ENCODE measurements around the gene PROSER2. TPM values are rescaled to one million over a fixed set of nuclear protein-coding genes. Genes with fewer than 3 reads are reported as not detected.
A peak's percentile ranks its signal among the peaks of the same experiment; 100 is the strongest.

Gene PROSER2
- total RNA-seq, 1 donor from 2014 or later: 7.3 TPM

- DNase-seq (ENCODE audit: low read depth in 2 of 2): no peak
Measured at GRCh38 chr10:11866199-11866925, 43.2 kb downstream of the PROSER2 start.

GRCh38 chr10:11869219-11869618, 46.1 kb downstream of the PROSER2 start:
- no peak for DNase-seq (ENCODE audit: low read depth in 2 of 2)

GRCh38 chr10:11869743-11870460, 46.7 kb downstream of the PROSER2 start:
- peak in 1 of 2 donors; percentile 12 for DNase-seq (ENCODE audit: low read depth in 2 of 2)

- no peak for DNase-seq (ENCODE audit: low read depth in 2 of 2)
Measured at GRCh38 chr10:11870461-11870780, 47.3 kb downstream of the PROSER2 start.

GRCh38 chr10:11870900-11871400, 47.8 kb downstream of the PROSER2 start:
- peak in 1 of 2 donors; percentile 66 for DNase-seq (ENCODE audit: low read depth in 2 of 2)

GRCh38 chr10:11871466-11871865, 48.3 kb downstream of the PROSER2 start:
- peak in 1 of 2 donors; percentile 76 for DNase-seq (ENCODE audit: low read depth in 2 of 2)

GRCh38 chr10:11874568-11875493, 51.7 kb downstream of the PROSER2 start:
- peak; percentile 20 to 21 for DNase-seq (ENCODE audit: low read depth in 2 of 2)

GRCh38 chr10:11875494-11876281, 52.5 kb downstream of the PROSER2 start:
- peak; percentile 69 to 79 for DNase-seq (ENCODE audit: low read depth in 2 of 2)

- DNase-seq (ENCODE audit: low read depth in 2 of 2): no peak
Measured at GRCh38 chr10:11876324-11876723, 53.2 kb downstream of the PROSER2 start.

GRCh38 chr10:11876805-11877590, 53.8 kb downstream of the PROSER2 start:
- no peak for DNase-seq (ENCODE audit: low read depth in 2 of 2)

GRCh38 chr10:11877591-11877905, 54.4 kb downstream of the PROSER2 start:
- no peak for DNase-seq (ENCODE audit: low read depth in 2 of 2)

GRCh38 chr10:11878776-11879175, 55.6 kb downstream of the PROSER2 start:
- no peak for DNase-seq (ENCODE audit: low read depth in 2 of 2)

- no peak for DNase-seq (ENCODE audit: low read depth in 2 of 2)
Measured at GRCh38 chr10:11879387-11880094, 56.4 kb downstream of the PROSER2 start.

GRCh38 chr10:11880151-11881029, 57.2 kb downstream of the PROSER2 start:
- peak in 1 of 2 donors; percentile 23 for DNase-seq (ENCODE audit: low read depth in 2 of 2)

GRCh38 chr10:11881030-11881476, 57.9 kb downstream of the PROSER2 start:
- DNase-seq (ENCODE audit: low read depth in 2 of 2): no peak

- DNase-seq (ENCODE audit: low read depth in 2 of 2): no peak
Measured at GRCh38 chr10:11881477-11882417, 58.6 kb downstream of the PROSER2 start.

GRCh38 chr10:11882646-11883375, 59.7 kb downstream of the PROSER2 start:
- no peak for DNase-seq (ENCODE audit: low read depth in 2 of 2)

Measured in lung microvascular endothelial cell (primary cell).